GM23248 (cell line): ENCODE data around the gene WASHC3. TPM values are rescaled to one million over a fixed set of nuclear protein-coding genes. Genes with fewer than 3 reads are reported as not detected.
A peak's percentile ranks its signal among the peaks of the same experiment; 100 is the strongest.

ENCODE experiments used
- DNase-seq: peaks from one replicate; pipeline ENCODE4 v3.0.0-alpha.2; 2015
- H2AFZ ChIP-seq: fragments of 200-600 bp; sonication (generic); 2 replicates; pipeline ENCODE4 v1.6.1; 2016; ENCODE audit warnings: antibody characterized with exemption
- H3F3A ChIP-seq: fragments of 200-600 bp; sonication (generic); 2 replicates; pipeline ENCODE4 v1.6.1; 2016; ENCODE audit warnings: mild to moderate bottlenecking, antibody characterized with exemption, mixed run types; ENCODE audit not compliant: insufficient read depth
- H3K27ac ChIP-seq: fragments of 200-600 bp; sonication (generic); 2 replicates; pipeline ENCODE4 v1.5.1; 2016; ENCODE audit warnings: mild to moderate bottlenecking
- H3K27me3 ChIP-seq: fragments of 200-600 bp; sonication (generic); replicated peaks from 2 replicates; pipeline ENCODE4 v1.6.1; 2016; ENCODE audit warnings: mild to moderate bottlenecking; ENCODE audit not compliant: insufficient read depth
- H3K36me3 ChIP-seq: fragments of 200-600 bp; sonication (generic); 2 replicates; pipeline ENCODE4 v1.6.1; 2016; ENCODE audit warnings: low read depth, mild to moderate bottlenecking
- H3K4me1 ChIP-seq: fragments of 200-600 bp; sonication (generic); 2 replicates; pipeline ENCODE4 v1.6.1; 2016; ENCODE audit warnings: mild to moderate bottlenecking; ENCODE audit not compliant: insufficient read depth
- H3K4me2 ChIP-seq: fragments of 200-600 bp; sonication (generic); one replicate; pipeline ENCODE4 v1.6.1; 2016; ENCODE audit warnings: mild to moderate bottlenecking; ENCODE audit not compliant: unreplicated experiment
- H3K4me3 ChIP-seq: fragments of 200-600 bp; sonication (generic); 2 replicates; pipeline ENCODE4 v1.5.1; 2016; ENCODE audit warnings: mild to moderate bottlenecking
- H3K79me2 ChIP-seq: fragments of 200-600 bp; sonication (generic); 2 replicates; pipeline ENCODE4 v1.6.1; 2016; ENCODE audit warnings: mild to moderate bottlenecking; ENCODE audit not compliant: insufficient read depth
- H3K9ac ChIP-seq: fragments of 200-600 bp; sonication (generic); 2 replicates; pipeline ENCODE4 v1.6.1; 2016; ENCODE audit warnings: mild to moderate bottlenecking
- H3K9me2 ChIP-seq: fragments of 200-600 bp; sonication (generic); 2 replicates; pipeline ENCODE4 v1.6.1; 2016; ENCODE audit warnings: mixed run types, mild to moderate bottlenecking, moderate library complexity; ENCODE audit not compliant: insufficient read depth
- H3K9me3 ChIP-seq: fragments of 200-600 bp; sonication (generic); one replicate; pipeline ENCODE4 v1.6.1; 2017; ENCODE audit warnings: low read depth
- H4K20me1 ChIP-seq: fragments of 200-600 bp; sonication (generic); 2 replicates; pipeline ENCODE4 v1.6.0; 2016; ENCODE audit not compliant: insufficient read depth
- EZH2 ChIP-seq: fragments of 200-600 bp; sonication (generic); IDR thresholded peaks from 2 replicates; pipeline ENCODE4 v1.6.1; 2018; ENCODE audit warnings: antibody characterized with exemption, mild to moderate bottlenecking; ENCODE audit not compliant: insufficient read depth, poor library complexity, severe bottlenecking
- EZH2phosphoT487 ChIP-seq: fragments of 200-600 bp; sonication (generic); IDR thresholded peaks from 2 replicates; pipeline ENCODE4 v1.6.1; 2018; ENCODE audit warnings: antibody characterized with exemption, moderate library complexity, mild to moderate bottlenecking, low read depth; ENCODE audit not compliant: insufficient read depth
- WGBS, 2 experiments: methylation state at CpG; one replicate each; pipeline ENCODE4 v1.1.6; 2015 to 2017; ENCODE audit warnings: low lambda C conversion rate in 2 of 2, low coverage in 1 of 2; ENCODE audit errors: missing lambda C conversion rate in 2 of 2; 5-methylcytosine and 5-hydroxymethylcytosine counted together
- in situ Hi-C: fragments of 300-500 bp; cut with MboI; formaldehyde crosslinking; loops from 2 replicates; pipeline ENCODE4 v1.15.0; 2020
- polyA plus RNA-seq: library from polyadenylated mRNA; unstranded; fragments of >200 nt; fragmentation: Nextera tagmentation; extraction: Ambion mirVana; gene quantifications from 2 replicates; pipeline ENCODE4 v1.2.1, GENCODE V29; 2016
- total RNA-seq: library from RNA; depleted of rRNA; stranded (reverse); fragments of >200 nt; shearing (Covaris generic); gene quantifications from 2 replicates; pipeline ENCODE4 v1.2.3, GENCODE V29; 2014; rRNA removed

Gene WASHC3, protein sequence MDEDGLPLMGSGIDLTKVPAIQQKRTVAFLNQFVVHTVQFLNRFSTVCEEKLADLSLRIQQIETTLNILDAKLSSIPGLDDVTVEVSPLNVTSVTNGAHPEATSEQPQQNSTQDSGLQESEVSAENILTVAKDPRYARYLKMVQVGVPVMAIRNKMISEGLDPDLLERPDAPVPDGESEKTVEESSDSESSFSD
- total RNA-seq: 98.3 and 103 TPM in 2 replicates
- 143 and 150 TPM in 2 replicates for polyA plus RNA-seq

DNA sequence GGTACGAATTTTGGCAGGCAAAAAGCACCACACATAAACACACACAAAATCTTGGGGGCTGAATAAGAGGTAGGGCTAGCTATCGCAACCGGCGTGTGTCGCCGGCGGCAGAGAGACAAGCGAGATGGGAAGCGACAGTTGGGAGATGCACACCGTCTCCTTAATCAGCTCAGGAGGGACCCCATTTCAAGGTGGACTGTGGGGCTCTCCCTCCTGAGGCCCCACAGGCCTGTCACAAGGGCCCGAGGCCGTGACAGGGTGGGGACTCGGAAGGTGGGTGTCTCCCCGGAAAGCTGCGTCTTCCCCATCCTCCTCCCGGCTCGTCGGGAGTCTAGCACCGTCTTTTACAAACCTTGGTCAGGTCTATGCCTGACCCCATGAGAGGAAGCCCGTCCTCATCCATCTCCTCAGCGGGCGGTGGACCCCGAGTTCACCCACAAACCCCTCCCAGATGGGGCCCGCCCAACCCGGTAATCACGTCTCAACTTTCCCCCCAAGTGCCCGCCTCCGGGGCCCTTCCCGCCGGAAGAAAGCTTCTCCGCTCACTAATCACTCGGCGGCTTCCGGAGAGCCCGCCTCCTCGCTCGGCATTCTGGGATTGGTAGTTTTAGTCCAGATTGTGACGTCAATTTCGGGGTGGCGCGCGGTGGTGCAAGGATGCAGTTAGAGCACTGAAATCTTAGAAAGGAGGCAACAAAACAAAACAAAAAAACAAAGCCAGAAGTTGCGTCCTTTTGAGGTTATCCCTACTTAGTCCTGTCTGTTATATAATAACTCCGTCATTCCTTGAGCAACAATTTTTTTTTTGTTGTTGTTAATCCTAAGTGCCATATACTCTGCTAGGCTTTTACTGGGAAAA, at the start of gene WASHC3:
Gene WASHC3, minus strand, starts transcription at position 432 of the 859 bp plus-strand sequence. Its CDS starts 29 bp downstream, at position 403.
- in situ Hi-C loops: no loop called here
- Histone ChIP-seq H3K27me3 (no peaks in the 10 kb centered on the region), H4K20me1 (no peaks in the 10 kb centered on the region), H3K36me3 (peaks cover 18% of the 10 kb centered on the region; the same call in 1 of the 2 replicates), H3K9ac (peak within 1 kb of the TSS; percentile 88), H3K4me2 (peak within 1 kb of the TSS; percentile 84), H3F3A (no peaks in the 10 kb centered on the region), H3K79me2 (peaks cover 35% of the 10 kb centered on the region), H3K27ac (peak within 1 kb of the TSS; percentile 57), H2AFZ (peak within 1 kb of the TSS; percentile 93), H3K9me3 (no peaks in the 10 kb centered on the region), H3K4me1 (peaks cover 4% of the 10 kb centered on the region; the same call in 1 of the 2 replicates), H3K4me3 (peak within 1 kb of the TSS; percentile 82), H3K9me2 (no peaks in the 10 kb centered on the region)
- 1 to 2% methylated on average over 42 to 44 of the region's 44 CpGs for WGBS, 2 experiments
- DNase-seq: peak; percentile 97
- TF ChIP-seq EZH2 (no peak), EZH2phosphoT487 (no peak)

DNA sequence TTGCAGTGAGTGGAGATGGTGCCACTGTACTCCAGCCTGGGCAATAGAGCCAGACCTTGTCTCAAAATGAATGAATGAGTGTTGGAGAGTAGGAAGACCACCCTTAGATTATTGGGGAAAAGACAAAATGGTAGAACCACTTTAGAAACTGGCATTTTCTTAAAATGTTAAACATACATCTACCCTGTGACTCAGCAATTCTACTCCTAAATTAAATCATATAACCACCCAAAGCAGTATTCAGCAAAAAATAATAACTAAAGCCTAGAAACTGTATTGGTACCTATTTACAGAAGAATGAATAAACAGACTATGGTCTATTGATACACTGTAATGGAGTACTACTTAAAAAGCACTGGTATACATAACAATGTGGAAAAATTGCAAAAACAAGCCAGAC, 49.0 kb upstream of the WASHC3 start:
- in situ Hi-C loops: no loop called here
- no peak overlapping the region for H2AFZ ChIP-seq
- H3K4me1 ChIP-seq: no peaks in the 10 kb centered on the region
- peaks cover 30% of the 10 kb centered on the region for H3K36me3 ChIP-seq
- no peak overlapping the region for H3K27ac ChIP-seq
- H3K79me2 ChIP-seq: no peaks in the 10 kb centered on the region
- H3K9me3 ChIP-seq: no peaks in the 10 kb centered on the region
- H3K9me2 ChIP-seq: no peaks in the 10 kb centered on the region
- no peaks in the 10 kb centered on the region for H4K20me1 ChIP-seq
- H3K9ac ChIP-seq: no peak overlapping the region
- DNase-seq: no peak
- TF ChIP-seq EZH2: no peak
- no peak for TF ChIP-seq EZH2phosphoT487
- H3F3A ChIP-seq: no peaks in the 10 kb centered on the region
- H3K4me2 ChIP-seq: no peak overlapping the region
- no peak overlapping the region for H3K4me3 ChIP-seq
- no peaks in the 10 kb centered on the region for H3K27me3 ChIP-seq

DNA sequence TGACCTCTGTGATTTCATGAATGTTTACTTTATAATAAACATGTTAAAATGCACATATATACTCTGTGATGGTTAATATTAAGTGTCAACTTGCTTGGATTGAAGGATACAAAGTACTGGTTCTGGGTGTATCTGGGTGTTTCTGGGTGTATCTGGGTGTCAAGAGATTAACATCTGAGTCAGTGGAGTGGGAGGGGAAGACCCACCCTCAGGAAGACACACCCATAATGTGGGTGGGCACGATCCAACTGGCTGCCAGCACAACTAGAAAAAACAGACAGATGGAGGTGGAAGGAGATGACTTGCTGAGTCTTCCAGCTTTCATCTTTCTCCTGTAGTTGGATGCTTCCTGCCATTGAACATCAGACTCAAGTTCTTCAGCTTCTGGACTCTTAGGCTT, 46.2 kb upstream of the WASHC3 start:
- Histone ChIP-seq H3K79me2 (no peaks in the 10 kb centered on the region), H3K36me3 (peaks cover 35% of the 10 kb centered on the region), H3K4me2 (no peak overlapping the region), H3K9me3 (no peaks in the 10 kb centered on the region), H3K9ac (no peak overlapping the region), H3F3A (no peaks in the 10 kb centered on the region), H2AFZ (no peak overlapping the region), H3K4me3 (no peak overlapping the region), H3K9me2 (no peaks in the 10 kb centered on the region), H3K4me1 (no peaks in the 10 kb centered on the region), H4K20me1 (no peaks in the 10 kb centered on the region), H3K27me3 (no peaks in the 10 kb centered on the region), H3K27ac (no peak overlapping the region)
- in situ Hi-C loops: no loop called here
- no peak for DNase-seq
- no peak for TF ChIP-seq EZH2
- TF ChIP-seq EZH2phosphoT487: no peak
- 50 to 53% methylated on average over 1 of the region's 1 CpG for WGBS, 2 experiments

DNA sequence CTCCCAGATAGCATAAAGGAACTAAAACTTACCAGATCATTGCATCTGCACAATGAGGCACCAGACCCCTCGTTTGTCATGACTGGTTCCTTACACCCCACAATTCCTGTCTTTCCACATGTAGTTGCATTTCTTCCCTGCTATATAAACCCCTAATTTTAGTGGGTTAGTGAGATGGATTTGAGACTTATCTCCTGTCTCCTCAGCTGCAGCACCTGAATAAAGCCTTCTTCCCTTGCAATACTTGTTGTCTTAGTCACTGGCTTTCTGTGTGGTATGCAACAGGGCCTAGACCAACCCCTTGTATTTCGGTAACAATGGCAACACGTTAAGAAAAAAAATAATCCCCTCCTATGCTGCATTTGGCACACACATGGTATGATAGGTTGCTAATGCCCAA, 45.1 kb upstream of the WASHC3 start:
- H3F3A ChIP-seq: no peaks in the 10 kb centered on the region
- H2AFZ ChIP-seq: no peak overlapping the region
- no peaks in the 10 kb centered on the region for H3K9me3 ChIP-seq
- no peaks in the 10 kb centered on the region for H3K9me2 ChIP-seq
- no peaks in the 10 kb centered on the region for H3K79me2 ChIP-seq
- H3K27me3 ChIP-seq: no peaks in the 10 kb centered on the region
- H3K4me1 ChIP-seq: no peaks in the 10 kb centered on the region
- no peak for TF ChIP-seq EZH2phosphoT487
- TF ChIP-seq EZH2: no peak
- H3K27ac ChIP-seq: no peak overlapping the region
- in situ Hi-C loops: no loop called here
- 96% methylated on average over 3 of the region's 3 CpGs for WGBS, 2 experiments
- no peaks in the 10 kb centered on the region for H4K20me1 ChIP-seq
- peaks cover 38% of the 10 kb centered on the region for H3K36me3 ChIP-seq
- H3K4me2 ChIP-seq: no peak overlapping the region
- H3K4me3 ChIP-seq: no peak overlapping the region
- no peak overlapping the region for H3K9ac ChIP-seq
- DNase-seq: no peak
